Bone marrow (tissue), 2 donors: ENCODE results near the gene ANKS1B.
"Not testable (repeated sequence)": the region's sequence is repeated elsewhere in the genome, so short reads cannot be mapped to it uniquely, and the experiment has no call there.

Source experiments
- DNase-seq, 2 donors: peaks; one replicate each; lab custom pipeline; 2025; lab: John Stamatoyannopoulos, UW

Gene ANKS1B

DNA sequence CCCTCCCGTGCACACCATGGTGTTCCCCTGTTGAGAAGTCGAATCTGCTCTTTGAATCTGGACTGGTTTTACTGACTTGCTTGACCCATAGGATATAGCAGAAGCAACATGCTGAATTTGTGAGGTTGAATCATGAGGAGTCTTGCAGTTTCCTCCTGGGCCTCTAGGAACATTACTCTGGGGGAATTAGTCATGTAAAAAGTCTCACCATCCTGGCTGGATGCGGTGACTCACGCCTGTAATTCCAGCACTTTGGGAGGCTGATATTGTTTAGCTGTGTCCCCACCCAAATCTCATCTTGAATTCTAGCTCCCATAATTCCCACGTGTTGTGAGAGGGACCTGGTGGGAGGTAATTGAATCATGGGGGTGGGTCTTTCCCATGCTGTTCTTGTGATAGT lies 1228.9 kb downstream of the ANKS1B start:
- DNase-seq: not testable (repeated sequence)

- DNase-seq: no peak
Measured at GRCh38 chr12:98754095-98754494, 1230.6 kb downstream of the ANKS1B start.

GRCh38 chr12:98752726-98753125 lies 1232.0 kb downstream of the ANKS1B start:
- DNase-seq: no peak

- no peak for DNase-seq
Measured at GRCh38 chr12:98751580-98752115, 1233.1 kb downstream of the ANKS1B start.

DNA sequence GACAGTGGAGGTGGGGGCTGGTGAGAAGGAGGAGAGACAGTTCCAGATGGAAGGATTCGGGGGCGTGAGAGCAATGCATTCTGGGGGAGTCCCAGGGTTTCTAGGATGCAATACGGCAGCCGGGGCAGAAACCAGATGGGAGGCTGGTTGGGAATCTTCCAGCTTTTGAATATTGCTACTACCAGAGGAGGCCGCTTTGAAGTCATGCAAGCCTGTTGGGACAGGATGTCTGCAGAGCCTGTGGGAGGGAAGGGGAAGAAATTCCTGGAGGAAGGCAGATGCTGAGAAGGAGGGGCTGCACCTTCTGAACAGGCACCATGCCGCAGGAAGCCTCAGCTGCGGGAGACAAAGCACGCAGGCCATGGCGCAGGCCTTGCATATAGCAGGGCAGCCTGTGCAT lies 1234.2 kb downstream of the ANKS1B start:
- no peak for DNase-seq

DNA sequence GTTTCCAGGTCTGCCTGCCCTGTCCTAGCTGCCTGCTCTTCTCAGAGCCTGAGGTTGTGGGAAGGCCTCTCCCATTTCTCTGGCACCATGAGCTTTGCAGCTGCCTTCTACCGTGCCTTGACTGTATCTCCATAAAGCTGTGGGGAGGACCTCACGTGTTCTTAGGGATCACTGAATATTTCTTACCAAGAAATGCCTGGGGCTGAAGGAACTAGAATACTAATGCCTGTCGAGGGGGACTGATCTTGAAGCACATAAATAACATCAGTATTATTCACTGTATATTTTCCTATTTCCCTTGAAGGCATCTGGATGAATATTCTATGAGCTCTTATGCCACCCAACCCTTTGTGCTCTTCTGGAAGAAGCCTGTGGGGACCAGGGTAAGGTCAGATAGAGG lies 1236.3 kb downstream of the ANKS1B start:
- DNase-seq: no peak

- DNase-seq: no peak
Measured at GRCh38 chr12:98745578-98746391, 1239.0 kb downstream of the ANKS1B start.

DNA sequence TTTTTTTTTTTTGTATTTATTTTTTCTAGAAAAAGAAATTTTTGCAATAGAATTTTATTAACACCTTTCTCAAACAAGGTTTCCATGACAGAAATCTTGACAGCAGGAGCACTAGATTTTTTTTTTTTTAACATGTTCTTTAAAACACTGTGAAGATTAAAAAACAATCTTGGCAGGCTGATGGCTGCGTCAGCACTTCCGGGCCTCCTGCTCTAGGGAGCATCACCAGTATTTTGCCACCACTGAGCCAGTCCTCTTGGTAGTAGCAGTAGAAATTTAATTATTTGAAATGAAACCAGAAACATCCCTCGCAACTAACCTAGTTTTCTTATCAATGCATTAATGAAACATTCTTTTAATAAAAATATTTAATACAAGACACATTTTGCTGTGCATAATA lies 1240.1 kb downstream of the ANKS1B start:
- DNase-seq: no peak

DNA sequence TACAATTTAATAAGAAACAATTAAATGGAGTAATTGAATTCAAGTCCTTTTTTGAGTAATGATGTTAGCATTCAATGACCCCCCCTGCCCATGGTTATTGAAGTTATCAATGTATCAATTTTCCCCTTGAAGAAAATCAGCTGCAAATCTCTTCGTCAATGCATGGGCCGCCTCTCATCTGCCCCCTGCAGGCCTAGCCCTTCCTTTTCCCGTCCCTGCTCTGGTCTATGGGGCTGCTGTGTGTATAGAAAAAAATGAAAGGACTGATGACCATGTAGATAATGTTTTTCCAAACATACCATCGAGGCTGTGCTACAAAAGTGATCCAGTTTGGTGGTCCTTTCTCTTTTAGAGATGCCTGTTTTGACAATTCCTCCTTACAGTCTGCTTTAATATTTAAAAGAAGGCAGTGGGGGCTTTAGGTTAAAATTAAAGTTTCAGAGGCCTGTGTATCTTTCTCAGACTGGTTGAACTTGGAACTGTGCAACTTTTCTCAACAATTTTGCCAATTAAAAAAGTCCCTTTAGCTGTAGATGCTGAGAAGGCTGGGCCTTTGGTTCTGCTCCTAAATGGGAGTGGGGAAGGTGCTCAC lies 1241.3 kb downstream of the ANKS1B start:
- peak in 1 of 2 donors; percentile 11 for DNase-seq

DNA sequence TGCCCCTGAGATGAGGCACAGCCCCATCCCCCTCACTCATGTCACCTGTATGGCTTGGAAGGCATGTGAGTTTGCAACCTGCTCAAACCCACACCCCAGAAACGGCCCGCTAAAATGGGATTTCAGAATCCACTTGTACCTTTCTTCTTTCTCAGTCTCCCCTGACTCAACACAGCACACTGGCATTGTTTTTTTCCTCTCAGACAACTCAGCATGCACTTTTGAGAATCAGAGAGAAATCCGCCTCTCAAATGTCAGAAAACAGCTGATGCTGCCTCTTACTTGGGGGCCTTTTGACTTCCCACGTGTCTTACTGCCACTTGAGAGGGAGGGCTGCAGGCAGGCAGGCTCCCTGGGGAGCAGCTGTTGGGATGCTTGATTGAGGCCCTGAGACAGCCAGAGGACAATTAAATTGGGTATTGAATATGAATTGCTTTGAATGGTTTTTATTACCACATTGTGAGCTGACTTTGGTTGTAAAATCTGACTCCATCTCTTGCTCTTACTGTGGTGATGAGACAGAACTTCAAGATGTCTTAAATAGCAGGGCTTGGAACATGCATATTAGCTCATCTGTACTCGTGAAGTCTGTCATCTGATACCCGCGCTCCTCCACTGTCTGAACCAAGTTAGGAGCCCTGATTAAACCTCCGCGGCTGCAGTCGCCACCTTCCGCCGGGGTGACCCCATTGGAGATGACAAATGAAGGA lies 1243.0 kb downstream of the ANKS1B start:
- DNase-seq: no peak

DNA sequence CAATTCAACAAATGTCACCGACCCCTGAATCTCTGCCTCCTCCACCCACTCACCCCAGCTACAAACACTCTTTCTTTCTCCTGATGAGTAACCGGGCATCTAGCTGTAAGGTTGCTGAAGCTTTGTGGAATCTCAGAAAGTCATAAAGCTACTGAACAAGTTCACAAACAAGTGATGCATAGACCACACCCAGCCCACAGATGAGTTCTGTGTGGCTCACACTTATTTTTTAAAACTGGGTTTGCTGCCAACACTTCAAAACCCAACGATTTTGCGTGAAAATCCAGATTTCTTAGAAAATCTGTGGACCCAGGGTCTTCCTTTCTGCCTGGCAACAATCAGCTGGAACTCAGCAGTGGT lies 1243.6 kb downstream of the ANKS1B start:
- DNase-seq: no peak

DNA sequence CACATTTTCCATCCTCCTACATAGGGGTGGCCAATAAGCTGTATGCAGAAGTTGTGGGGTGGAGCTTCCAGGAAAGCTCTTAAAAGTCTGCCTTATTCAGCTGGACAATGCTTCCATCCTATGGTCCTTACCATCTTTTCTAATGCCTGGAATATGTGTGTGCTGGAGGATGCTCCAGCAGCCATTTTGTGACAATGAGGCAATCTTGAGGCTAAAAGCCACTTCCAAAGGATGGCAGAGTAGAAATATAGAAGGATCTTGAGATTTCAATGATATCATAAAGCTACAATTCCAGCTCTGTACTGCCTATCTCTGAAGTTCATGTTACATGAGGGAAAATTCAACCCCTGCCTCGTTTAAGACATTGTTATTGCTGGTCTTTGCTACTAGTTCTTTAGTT lies 1244.0 kb downstream of the ANKS1B start:
- DNase-seq: no peak

DNA sequence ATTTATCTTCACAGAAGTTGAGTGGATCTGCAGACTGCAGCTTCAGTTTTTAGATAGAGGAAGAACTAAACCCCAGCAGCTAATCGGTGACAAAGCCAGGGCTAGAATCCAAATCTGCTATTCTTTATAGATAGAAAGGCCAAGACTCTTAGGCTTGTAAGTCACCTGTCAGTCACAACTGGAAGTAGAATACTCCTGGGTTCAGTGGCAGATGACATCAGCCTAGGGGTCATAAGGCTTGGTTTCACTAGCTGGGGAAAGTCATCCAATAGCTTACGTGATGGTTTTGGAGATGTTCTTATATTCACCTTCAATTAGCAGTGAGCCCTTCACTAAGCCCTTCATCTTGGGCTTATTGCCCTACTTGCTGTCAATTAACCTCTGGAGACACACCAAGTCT lies 1246.2 kb downstream of the ANKS1B start:
- DNase-seq: no peak

DNA sequence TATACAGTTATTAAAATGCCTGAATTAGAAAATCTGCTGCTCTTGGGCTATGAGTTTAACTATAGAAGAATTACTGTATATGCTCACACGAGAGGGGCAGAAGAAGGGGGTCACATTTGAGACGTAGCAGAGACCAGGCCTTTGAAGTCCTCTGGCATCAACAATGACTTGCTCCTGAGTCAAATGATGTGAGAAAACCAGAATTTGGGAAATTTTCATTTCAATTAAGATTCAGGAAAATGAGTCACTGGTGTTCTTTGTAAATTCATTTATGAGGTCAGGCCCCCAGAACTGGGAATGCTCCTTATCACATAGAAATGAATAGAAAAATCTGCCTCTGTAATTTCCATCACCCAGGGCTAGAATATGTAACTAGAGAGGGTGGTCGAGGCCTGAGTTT lies 1246.7 kb downstream of the ANKS1B start:
- no peak for DNase-seq

GRCh38 chr12:98737322-98737712 lies 1247.4 kb downstream of the ANKS1B start:
- no peak for DNase-seq

DNA sequence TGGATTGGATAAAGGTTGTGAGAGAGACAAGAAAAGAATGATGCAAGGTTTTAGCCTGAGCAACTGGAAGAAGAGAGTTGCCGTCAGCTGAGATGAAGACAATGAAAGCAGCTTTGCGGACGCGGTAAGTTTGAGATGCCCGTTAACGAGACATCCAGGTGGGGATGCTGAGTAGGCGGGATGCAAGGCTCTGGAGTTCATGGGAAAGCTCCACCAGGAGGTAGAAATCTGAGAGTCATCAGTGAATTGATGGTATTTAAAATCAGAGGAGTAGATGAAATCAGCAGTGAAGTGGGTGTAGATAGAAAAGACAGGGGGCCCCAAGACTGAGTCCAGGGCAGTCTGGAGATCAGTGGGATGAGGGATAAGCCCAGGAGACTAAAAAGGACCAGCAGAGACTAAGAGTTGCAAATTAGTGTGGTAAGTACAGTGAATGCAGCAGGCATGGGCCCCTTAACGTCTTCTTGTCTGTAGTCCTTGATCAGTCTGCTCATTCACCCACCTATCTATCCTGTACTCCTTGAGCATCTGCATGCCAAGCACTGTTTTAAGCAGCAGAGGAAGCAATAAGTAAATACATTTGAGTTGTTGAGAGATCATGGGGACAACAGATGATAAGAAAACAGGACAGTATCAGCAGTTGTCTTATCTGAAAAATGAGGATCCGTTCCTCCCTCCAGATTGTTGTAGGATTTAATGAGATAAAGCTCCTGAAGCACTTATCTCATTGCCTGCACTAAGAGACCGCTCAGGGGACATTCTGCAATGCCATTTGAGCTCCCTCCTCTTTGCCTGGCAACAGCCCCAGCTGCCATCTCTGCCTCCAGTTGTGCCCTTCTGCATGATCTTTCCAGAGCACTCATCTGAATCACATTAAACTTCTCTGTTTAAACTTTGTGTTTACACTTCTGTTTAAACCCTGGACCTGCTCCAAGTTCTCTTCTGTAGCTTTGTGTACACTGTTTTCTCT lies 1248.1 kb downstream of the ANKS1B start:
- DNase-seq: no peak

GRCh38 chr12:98735821-98736220 lies 1248.9 kb downstream of the ANKS1B start:
- DNase-seq: no peak

- no peak for DNase-seq
Measured at GRCh38 chr12:98733667-98734350, 1250.9 kb downstream of the ANKS1B start.

DNA sequence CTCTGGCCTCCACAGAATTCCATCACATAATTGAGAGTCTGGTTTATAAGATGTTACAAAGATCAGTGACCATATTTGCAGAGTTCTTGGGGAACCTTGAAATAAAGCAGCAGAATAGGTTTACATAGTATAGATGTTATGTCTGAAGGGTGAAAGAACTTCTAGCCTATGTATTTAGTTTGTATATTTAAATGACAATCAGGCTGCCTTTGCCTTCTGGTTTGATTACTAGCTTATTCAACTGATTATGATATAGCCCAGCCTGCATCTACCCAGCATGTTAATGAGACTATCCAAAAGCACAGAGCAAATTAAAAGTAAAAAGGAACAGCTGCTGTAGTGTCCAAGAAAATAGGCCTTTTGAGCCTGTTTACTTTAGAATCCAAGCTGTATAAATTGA lies 1254.3 kb downstream of the ANKS1B start:
- no peak for DNase-seq

DNA sequence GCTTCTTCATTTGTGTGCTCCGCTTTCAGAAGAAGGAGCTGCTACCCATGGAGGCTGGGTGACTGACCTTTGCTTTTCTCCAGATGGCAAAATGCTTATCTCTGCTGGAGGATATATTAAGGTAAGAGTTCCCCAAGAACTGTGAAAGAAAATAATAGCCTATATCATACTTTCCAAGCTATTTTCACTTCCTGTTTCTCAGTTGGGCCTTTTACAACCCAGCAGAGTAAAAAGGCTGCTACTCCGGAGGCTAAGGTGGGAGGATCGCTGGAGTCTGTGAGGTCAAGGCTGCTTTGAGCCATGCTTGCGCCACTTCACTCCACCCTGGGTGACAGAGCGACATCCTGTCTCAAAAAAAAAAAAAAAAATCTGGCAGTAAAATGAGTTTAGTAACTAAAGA lies 1257.5 kb downstream of the ANKS1B start:
- no peak for DNase-seq
